Loucy (cell line): ENCODE data around the gene RMND5B.

ENCODE experiments used
- H2AFZ ChIP-seq: fragments of 200-600 bp; sonication (generic); 2 replicates; pipeline ENCODE4 v1.6.0; 2016; ENCODE audit warnings: antibody characterized with exemption, mild to moderate bottlenecking, low read length, moderate library complexity
- H3F3A ChIP-seq: fragments of 200-600 bp; 2 replicates; pipeline ENCODE4 v1.6.0; 2016; ENCODE audit warnings: antibody characterized with exemption, low read depth, mild to moderate bottlenecking
- H3K27me3 ChIP-seq: fragments of 200-600 bp; sonication (generic); 2 replicates; pipeline ENCODE4 v1.6.1; 2014; ENCODE audit warnings: low read length, mild to moderate bottlenecking; ENCODE audit not compliant: insufficient read depth, poor library complexity, severe bottlenecking
- H3K36me3 ChIP-seq: fragments of 200-600 bp; sonication (generic); 2 replicates; pipeline ENCODE4 v1.6.1; 2016; ENCODE audit warnings: low read length; ENCODE audit not compliant: insufficient read depth
- H3K4me1 ChIP-seq: fragments of 200-600 bp; sonication (generic); 2 replicates; pipeline ENCODE4 v1.5.1; 2014; ENCODE audit warnings: low read length, mild to moderate bottlenecking; ENCODE audit not compliant: insufficient read depth, poor library complexity, severe bottlenecking
- H3K4me2 ChIP-seq: fragments of 200-600 bp; sonication (generic); 2 replicates; pipeline ENCODE4 v1.6.0; 2014; ENCODE audit warnings: antibody characterized with exemption, low read length, low read depth, mild to moderate bottlenecking; ENCODE audit not compliant: poor library complexity, severe bottlenecking
- H3K4me3 ChIP-seq: fragments of 200-600 bp; sonication (generic); 2 replicates; pipeline ENCODE4 v1.5.1; 2014; ENCODE audit warnings: low read length, mild to moderate bottlenecking, mixed read lengths; ENCODE audit not compliant: poor library complexity, severe bottlenecking
- H3K79me2 ChIP-seq: fragments of 200-600 bp; sonication (generic); 2 replicates; pipeline ENCODE4 v1.6.1; 2014; ENCODE audit warnings: low read length; ENCODE audit not compliant: insufficient read depth
- H3K9ac ChIP-seq: fragments of 200-600 bp; sonication (generic); 2 replicates; pipeline ENCODE4 v1.6.0; 2014; ENCODE audit warnings: mild to moderate bottlenecking, low read depth, low read length, moderate library complexity; ENCODE audit not compliant: poor library complexity, severe bottlenecking
- H3K9me2 ChIP-seq: fragments of 200-600 bp; sonication (generic); replicated peaks from 2 replicates; pipeline ENCODE4 v1.6.1; 2016; ENCODE audit warnings: low read depth, low read length, mixed read lengths
- H3K9me3 ChIP-seq: fragments of 200-600 bp; sonication (generic); 2 replicates; pipeline ENCODE4 v1.6.1; 2014; ENCODE audit warnings: mild to moderate bottlenecking, antibody characterized with exemption, low read length, low read depth; ENCODE audit not compliant: insufficient read depth
- H4K20me1 ChIP-seq: fragments of 200-600 bp; sonication (generic); 2 replicates; pipeline ENCODE4 v1.6.0; 2014; ENCODE audit warnings: antibody characterized with exemption, low read length, mild to moderate bottlenecking; ENCODE audit not compliant: insufficient read depth, poor library complexity, severe bottlenecking
- EZH2phosphoT487 ChIP-seq: fragments of 200-600 bp; IDR thresholded peaks from 2 replicates; pipeline ENCODE4 v1.6.1; 2018; ENCODE audit warnings: antibody characterized with exemption, mild to moderate bottlenecking, moderate library complexity, borderline replicate concordance
- TF ChIP-seq, protein P1 (sequence below): fragments of 200-600 bp; sonication (generic); conservative IDR thresholded peaks from 2 replicates; pipeline ENCODE4 v1.5.1; 2014; ENCODE audit warnings: mild to moderate bottlenecking, antibody characterized with exemption, low read length

RMND5B gene

DNA sequence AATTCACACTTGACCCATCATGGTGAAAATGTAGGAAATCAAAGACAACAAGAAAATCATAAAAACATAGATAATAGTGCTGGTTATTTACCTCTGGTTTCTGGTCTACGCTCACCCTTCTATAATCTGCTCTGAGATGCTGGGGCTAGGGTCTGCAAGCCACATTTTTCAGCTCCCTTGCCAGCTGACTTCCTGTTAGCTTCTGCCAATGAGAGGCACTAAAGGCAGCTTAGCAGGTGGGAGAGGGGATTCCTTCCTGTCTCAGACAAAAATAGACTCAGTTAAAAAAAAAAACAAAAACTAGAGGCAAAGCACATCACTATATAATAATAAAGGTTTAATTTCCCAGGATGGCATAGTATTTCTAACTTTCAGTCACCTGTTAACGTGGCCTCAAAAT lies 37.7 kb upstream of the RMND5B start:
- Histone ChIP-seq H3F3A (no peaks in the 10 kb centered on the region), H3K27me3 (no peaks in the 10 kb centered on the region), H3K4me3 (no peak overlapping the region), H4K20me1 (no peaks in the 10 kb centered on the region), H2AFZ (peak overlapping the region; percentile 52; the same call in 1 of the 2 replicates), H3K4me2 (no peak overlapping the region), H3K4me1 (peaks cover 12% of the 10 kb centered on the region), H3K9ac (no peak overlapping the region), H3K36me3 (no peaks in the 10 kb centered on the region), H3K79me2 (no peaks in the 10 kb centered on the region), H3K9me2 (no peaks in the 10 kb centered on the region), H3K9me3 (no peaks in the 10 kb centered on the region)
- TF ChIP-seq EZH2phosphoT487 = no peak
- TF ChIP-seq, protein P1, sequence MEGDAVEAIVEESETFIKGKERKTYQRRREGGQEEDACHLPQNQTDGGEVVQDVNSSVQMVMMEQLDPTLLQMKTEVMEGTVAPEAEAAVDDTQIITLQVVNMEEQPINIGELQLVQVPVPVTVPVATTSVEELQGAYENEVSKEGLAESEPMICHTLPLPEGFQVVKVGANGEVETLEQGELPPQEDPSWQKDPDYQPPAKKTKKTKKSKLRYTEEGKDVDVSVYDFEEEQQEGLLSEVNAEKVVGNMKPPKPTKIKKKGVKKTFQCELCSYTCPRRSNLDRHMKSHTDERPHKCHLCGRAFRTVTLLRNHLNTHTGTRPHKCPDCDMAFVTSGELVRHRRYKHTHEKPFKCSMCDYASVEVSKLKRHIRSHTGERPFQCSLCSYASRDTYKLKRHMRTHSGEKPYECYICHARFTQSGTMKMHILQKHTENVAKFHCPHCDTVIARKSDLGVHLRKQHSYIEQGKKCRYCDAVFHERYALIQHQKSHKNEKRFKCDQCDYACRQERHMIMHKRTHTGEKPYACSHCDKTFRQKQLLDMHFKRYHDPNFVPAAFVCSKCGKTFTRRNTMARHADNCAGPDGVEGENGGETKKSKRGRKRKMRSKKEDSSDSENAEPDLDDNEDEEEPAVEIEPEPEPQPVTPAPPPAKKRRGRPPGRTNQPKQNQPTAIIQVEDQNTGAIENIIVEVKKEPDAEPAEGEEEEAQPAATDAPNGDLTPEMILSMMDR = no peak

DNA sequence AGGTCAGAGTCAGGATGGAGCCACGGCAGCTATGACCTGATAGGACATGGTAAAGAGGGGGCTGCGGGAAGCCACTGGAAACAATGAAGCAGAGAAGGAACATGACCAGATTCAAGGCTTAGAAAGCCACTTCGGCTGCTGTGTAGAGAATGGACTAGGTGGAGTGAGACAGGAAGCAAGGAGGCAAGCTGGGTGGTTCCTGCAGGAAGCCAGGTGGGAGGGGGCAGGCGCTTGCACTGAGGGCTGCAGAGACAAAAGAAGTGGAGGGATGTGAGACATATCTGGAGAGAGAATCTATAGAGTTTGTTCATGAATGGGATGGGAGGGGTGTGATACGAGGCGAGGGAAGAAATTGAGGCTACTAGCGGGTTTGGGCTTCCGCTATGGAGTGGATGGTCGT lies 36.5 kb upstream of the RMND5B start:
- Histone ChIP-seq H3K36me3 (no peaks in the 10 kb centered on the region), H3K9ac (no peak overlapping the region), H3K27me3 (no peaks in the 10 kb centered on the region), H3K79me2 (no peaks in the 10 kb centered on the region), H3K9me3 (no peaks in the 10 kb centered on the region), H3F3A (no peaks in the 10 kb centered on the region), H3K4me2 (peak overlapping the region; percentile 48), H2AFZ (peak overlapping the region; percentile 60; the same call in 1 of the 2 replicates), H3K4me3 (peak overlapping the region; percentile 38), H4K20me1 (no peaks in the 10 kb centered on the region), H3K9me2 (no peaks in the 10 kb centered on the region), H3K4me1 (peaks cover 12% of the 10 kb centered on the region)
- no peak for TF ChIP-seq EZH2phosphoT487
- TF ChIP-seq, protein P1 = no peak

DNA sequence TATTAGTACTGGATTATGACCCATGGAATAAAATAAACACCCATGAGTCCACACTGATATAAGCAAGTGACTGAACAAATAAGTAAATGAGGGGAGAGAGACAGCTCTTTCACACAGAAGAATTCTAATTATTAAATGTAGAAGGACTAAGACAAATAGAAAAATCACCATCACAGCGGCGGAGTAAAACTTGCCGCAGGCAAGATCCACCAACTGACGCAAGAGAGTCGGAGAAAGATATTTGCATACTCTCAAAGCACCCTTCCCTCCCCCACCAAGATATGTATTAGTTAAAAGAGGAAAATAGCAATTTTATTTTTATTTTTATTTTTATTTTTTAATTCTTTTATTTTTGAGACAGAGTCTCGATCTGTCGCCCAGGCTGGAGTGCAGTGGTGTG lies 32.1 kb upstream of the RMND5B start:
- no peaks in the 10 kb centered on the region for H3K79me2 ChIP-seq
- H3K27me3 ChIP-seq = no peaks in the 10 kb centered on the region
- no peaks in the 10 kb centered on the region for H3F3A ChIP-seq
- no peaks in the 10 kb centered on the region for H3K9me2 ChIP-seq
- H3K9me3 ChIP-seq = no peaks in the 10 kb centered on the region
- no peak overlapping the region for H2AFZ ChIP-seq
- H3K4me2 ChIP-seq = no peak overlapping the region
- peaks cover 8% of the 10 kb centered on the region for H3K4me1 ChIP-seq
- no peaks in the 10 kb centered on the region for H3K36me3 ChIP-seq
- TF ChIP-seq, protein P1 = no peak
- no peak overlapping the region for H3K4me3 ChIP-seq
- H3K9ac ChIP-seq = no peak overlapping the region
- H4K20me1 ChIP-seq = no peaks in the 10 kb centered on the region
